HG02759 (cell line): ENCODE measurements around the gene SORT1.
"Not testable (repeated sequence)": the region's sequence is repeated elsewhere in the genome, so short reads cannot be mapped to it uniquely, and the experiment has no call there.

Source experiments
- ATAC-seq: cut with Tn5 transposase; IDR thresholded peaks from one replicate; pipeline ENCODE4 v1.9.1; 2021; ENCODE audit warnings: mild to moderate bottlenecking, moderate library complexity; ENCODE audit not compliant: unreplicated experiment

The SORT1 gene

GRCh38 chr1:109383087-109383779 lies 14.5 kb downstream of the SORT1 start:
- ATAC-seq, result no peak

- no peak for ATAC-seq
Observed at GRCh38 chr1:109381573-109381972, 16.1 kb downstream of the SORT1 start.

DNA sequence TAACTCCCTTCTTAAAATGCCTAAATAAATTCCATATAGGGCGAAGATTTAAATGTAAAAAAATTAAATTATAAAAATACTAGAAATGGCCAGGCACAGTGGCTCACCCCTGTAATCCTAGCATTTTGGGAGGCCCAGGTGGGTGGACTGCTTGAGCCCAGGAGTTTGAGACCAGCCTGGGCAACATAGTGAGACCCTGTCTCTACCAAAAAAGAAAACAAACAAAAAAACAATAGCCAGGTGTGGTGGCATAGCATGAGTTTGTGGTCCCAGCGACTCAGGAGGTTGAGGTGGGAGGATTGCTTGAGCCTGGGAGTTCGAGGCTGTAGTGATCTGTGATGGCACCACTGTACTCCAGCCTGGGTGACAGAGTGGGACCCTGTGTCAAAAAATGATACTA lies 17.8 kb downstream of the SORT1 start:
- no peak for ATAC-seq

GRCh38 chr1:109379422-109379821 lies 18.3 kb downstream of the SORT1 start:
- ATAC-seq, result no peak

- ATAC-seq, result no peak
Observed at GRCh38 chr1:109377698-109378097, 20.0 kb downstream of the SORT1 start.

DNA sequence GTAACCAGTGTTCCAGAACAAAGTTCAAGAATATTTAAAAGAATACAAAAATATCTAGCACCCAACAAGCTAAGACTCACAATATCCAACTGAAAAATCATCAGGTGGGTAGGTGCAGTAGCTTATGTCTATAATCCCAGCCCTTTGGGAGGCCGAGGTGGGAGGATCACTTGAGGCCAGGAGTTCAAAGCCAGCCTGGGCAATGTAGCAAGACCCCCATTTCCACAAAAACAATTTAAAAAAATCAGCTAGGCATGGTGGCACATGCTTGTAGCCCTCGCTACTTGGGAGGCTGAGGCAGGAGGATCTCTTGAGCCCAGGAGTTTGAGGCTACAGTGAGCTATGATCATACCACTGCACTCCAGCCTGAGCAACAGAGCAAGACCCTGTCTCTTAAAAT lies 24.0 kb downstream of the SORT1 start:
- ATAC-seq, result not testable (repeated sequence)

DNA sequence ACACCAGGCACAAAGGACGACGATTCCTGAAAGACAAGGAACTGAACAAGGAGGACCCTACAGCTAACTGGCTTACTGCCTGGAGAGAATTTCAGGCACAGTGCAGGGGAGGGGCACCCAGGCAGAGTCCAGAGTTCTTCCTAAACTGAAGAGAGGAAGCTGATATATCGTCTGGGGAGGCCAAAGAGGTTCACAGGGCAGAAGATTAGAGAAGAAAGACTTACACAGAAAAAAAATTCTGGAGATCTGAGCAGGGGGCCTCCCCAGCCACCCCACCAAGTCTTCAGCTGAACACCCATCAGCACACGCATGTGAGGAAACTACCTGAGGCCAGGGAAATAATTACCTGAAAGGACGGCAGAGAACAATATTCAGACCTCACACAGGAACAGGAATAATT lies 24.6 kb downstream of the SORT1 start:
- no peak for ATAC-seq

GRCh38 chr1:109372281-109372680 lies 25.4 kb downstream of the SORT1 start:
- ATAC-seq, result no peak

DNA sequence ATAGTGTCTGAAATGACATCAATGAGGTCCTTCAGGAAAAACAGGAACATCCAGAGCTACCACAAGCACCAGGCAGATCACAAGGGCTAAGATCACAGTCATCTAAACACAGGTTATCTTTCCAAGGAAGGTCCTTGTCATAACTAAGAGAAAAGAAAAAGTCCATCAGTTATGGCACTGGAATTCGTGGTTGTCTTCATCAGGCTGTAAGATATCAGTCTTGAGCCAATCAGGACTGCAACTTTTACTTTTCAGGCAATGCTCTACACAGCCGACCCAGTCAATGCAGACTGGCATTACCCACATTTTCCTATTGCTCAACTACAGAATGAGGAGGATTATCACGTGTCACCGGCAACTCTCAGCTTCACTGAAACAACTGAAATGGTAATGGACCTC lies 26.4 kb downstream of the SORT1 start:
- no peak for ATAC-seq

DNA sequence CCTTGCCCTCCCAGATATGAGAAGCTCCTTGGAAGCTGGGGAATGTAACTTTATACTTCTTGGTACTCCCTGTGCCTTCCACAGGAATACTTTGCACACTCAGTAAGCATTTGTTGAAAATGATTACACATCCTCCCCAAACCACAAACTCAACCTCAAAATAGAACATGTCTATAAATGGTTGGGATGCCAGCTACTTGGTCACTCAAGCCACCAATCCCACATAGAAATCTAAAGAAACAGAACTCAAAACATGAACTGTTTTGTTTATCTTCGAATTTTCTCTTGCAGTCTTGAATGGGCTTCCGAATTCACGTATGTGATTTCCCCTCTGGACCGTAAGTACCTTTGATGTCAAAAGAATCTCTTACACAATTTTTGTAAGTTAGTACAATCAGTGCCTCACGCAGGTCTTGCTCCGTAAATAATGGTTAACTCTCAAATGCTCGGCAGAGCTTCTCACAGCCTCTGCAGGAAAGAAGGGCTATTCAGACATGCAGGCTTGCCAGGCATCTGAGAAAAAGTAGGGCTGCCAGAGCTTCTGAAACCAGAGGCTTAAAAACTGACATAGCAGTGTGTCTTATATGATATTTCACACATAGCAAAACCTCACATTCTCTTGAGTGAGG lies 26.9 kb downstream of the SORT1 start:
- no peak for ATAC-seq

DNA sequence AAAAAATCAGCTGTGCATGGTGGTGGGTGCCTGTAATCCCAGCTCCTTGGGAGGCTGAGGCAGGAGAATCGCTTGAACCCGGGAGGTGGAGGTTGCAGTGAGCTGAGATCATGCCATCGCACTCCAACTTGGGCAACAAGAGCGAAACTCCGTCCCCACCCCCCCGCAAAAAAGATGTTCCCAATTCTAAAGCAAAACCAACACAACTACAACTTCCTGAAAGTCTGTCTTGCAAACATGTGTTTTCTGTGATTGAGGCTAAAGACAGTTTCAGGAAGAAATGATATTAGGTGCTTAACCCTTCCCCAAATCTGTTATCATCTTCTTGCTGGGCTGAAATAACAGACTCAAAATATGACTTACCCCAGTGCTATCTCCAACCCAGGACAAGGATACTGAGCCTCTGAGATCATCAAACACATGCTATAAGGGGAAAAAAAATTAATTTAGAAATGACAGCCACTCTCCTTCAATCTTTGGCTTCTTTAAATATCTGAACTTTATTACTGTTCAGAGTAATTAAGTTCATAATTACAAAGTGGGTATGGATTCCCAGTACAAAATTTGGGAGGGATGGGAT lies 28.5 kb downstream of the SORT1 start:
- ATAC-seq, result no peak

DNA sequence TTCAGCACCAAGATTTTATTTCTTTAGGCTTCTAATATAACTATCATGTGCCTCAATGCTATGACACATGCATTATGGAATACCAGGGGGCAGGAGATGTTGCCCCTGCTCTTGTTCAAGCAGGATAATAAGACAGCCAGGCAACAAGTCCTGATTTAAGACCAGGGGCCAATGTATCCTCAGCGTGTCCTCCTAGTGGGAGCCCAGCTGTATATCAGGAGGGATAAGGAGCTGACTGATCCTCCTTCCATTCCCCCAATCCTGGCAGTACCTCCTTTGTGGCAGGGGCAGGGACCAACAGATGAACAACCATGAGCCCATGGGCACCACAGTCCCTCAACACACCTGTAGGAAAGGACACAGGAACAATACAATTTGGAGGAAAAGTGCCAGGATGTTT lies 29.3 kb downstream of the SORT1 start:
- no peak for ATAC-seq

DNA sequence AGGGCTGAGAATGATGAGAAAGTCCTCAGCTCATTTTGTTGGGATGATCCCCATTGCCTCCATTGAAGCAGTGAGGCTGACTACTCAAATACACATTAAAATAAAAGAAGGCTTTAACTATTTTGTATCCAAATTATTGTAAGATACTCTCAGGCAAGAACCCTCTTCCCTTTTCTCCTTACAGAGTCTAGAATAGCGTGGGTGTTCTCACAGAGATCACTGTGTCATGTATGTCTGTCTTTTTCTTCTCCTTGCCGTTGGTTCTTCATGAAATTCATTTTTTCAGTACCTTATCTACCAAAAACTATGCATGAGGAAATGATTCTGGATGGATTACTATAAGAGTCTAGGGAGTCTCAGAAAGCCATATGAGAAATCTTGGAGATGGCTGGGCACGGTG lies 30.1 kb downstream of the SORT1 start:
- ATAC-seq, result no peak

- ATAC-seq, result no peak
Observed at GRCh38 chr1:109365642-109366204, 32.0 kb downstream of the SORT1 start.

GRCh38 chr1:109361649-109362048 lies 36.1 kb downstream of the SORT1 start:
- no peak for ATAC-seq

- ATAC-seq, result no peak
Observed at GRCh38 chr1:109361069-109361468, 36.6 kb downstream of the SORT1 start.

DNA sequence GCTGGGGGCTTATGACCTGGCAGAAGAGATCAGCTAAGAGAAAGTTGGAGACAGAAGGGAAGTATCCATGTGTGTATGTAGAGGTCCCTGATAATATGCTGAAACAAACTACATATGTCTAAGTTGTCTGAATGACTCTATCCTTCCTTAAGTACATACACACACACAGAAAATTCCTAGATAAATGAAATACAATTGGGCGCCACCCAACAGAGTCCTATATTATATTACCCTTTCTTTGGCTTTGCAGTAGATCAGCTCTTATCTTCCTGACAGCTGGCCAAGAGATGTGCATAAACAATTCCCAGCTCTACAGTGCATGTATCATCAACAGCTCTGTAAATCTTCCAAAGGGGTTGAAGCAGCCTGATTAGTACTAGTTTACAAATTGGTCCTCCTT lies 40.1 kb downstream of the SORT1 start:
- no peak for ATAC-seq

DNA sequence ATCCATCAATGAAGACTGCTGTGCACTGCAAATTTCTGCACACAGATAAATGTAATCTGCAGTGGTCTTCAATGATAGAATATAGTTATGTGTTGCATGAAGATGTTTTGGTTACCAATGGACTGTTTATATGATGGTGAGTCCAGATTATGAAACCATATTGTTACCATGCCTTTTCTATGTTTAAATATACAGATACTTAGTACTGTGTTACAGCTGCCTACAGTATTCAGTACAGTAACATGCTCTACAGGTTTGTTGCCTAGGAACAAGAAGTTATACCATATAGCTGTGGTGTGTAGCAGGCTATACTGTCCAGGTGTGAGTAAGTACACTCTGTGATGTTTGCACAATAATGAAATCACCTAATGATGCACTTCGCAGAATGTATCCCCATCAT lies 40.8 kb downstream of the SORT1 start:
- ATAC-seq, result no peak

GRCh38 chr1:109356505-109356904 lies 41.2 kb downstream of the SORT1 start:
- ATAC-seq, result no peak

DNA sequence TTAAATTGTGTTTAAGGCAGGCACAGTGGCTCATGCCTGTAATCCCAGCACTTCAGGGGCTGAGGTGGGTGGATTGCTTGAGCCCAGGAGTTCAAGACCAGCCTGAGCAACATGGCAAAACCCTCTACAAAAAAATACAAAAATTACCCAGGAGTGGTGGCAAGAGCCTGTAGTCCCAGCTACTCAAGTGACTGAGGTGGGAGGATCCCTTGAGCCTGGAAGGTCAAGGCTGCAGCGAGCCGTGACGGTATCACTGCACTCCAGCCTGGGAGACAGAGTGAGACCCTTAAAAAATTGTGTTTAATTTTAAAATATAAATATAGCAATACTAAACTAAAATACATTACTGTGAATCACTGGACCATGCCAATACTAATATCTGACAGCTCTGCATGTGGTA lies 42.8 kb downstream of the SORT1 start:
- no peak for ATAC-seq

DNA sequence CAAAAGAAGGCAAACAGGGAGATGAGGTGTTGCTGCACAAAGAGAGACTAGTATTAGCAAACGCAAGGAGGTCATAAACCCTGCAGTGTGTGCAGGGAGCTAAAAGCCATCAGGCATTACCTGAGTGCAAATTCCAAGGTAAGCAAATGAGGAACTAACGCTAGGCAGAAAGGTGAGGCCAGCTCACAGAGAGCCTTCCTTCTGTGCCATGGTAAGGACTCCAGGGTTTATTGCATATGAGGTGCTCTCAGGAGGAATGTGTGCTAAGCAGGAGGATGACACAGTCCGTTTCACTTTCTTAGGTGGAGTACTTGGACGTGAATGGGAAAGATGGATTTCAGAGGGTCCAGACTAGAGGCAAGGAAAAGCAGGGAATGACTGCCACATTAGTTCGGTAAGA lies 46.3 kb downstream of the SORT1 start:
- ATAC-seq, result no peak

DNA sequence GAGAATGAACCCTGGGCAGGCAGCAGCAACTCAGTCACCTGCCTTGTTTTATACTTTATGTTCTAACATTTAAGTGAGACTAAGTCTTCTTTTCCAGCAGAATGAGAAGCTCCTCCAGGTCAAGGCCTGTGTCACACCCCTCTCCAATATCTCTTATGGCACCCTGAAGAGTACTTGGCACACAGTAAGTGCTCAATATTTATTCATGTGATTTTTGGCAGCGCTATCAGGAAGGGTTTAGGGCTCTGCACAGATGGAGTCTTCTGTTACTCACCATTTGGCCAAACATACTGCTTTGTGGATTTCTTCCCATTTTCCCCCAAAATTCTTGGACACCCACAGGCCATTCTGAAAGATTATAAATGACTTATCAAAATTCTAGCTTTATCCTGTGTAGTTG lies 47.1 kb downstream of the SORT1 start:
- ATAC-seq, result no peak
